HT1080 (cell line): ENCODE measurements around the gene CXorf66. TPM values are rescaled to one million over a fixed set of nuclear protein-coding genes. Genes with fewer than 3 reads are reported as not detected.
"Not testable (repeated sequence)": the region's sequence is repeated elsewhere in the genome, so short reads cannot be mapped to it uniquely, and the experiment has no call there.

Source experiments
- DNase-seq: peaks from one replicate; pipeline ENCODE4 v3.0.0-alpha.2; 2015; ENCODE audit warnings: low read depth
- small RNA-seq: library from RNA; depleted of rRNA; stranded (forward); fragments of <200 nt; gene quantifications from one replicate; pipeline ENCODE3, GENCODE V24; 2014
- total RNA-seq: library from RNA; depleted of rRNA; stranded (reverse); fragments of >200 nt; shearing (Covaris generic); gene quantifications from 2 replicates; pipeline ENCODE4 v1.2.3, GENCODE V29; 2014; rRNA removed

The CXorf66 gene
- total RNA-seq, 1 experiment from 2014 or later: not detected

DNA sequence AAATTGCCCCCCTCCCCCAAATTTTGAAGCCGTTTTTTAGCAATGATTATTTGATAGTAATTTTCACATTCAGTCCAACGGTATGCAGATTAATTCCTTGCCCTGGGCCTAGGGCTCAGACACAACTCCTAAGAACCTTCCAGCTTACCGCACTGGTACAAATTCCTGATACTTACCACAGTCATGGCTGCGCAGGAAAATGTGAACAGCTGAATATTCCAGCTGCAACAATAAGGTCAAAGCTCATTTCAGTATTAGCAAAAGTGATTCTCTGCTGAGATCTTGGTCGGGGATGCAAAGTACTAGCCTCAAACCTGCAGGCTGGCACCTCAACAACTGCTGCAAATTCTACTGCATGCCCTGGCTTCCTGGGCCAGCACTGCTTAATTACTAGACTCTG is 35.4 kb downstream of the CXorf66 start:
- DNase-seq: no peak

DNA sequence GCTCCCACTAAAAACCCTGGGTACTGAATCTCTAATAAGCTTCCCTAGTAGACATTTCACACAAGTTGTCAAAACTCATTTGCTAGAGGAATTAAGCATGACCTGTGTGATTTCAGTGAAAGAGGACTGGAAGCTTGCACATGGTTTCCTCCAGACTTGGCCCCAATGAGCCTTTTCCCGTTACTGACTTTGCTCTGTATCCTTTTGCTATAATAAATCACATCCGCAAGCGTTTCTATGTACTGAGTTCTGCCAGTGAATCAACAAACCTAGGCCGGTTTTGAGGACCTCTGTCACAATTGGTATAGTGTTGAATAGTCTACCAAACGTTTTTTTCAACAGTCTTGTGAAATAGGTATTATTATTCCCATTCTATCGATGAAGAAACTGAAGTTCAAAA is 40.6 kb downstream of the CXorf66 start:
- DNase-seq: no peak

- DNase-seq: no peak
Observed at GRCh38 chrX:139924069-139924695, 41.1 kb downstream of the CXorf66 start.

DNA sequence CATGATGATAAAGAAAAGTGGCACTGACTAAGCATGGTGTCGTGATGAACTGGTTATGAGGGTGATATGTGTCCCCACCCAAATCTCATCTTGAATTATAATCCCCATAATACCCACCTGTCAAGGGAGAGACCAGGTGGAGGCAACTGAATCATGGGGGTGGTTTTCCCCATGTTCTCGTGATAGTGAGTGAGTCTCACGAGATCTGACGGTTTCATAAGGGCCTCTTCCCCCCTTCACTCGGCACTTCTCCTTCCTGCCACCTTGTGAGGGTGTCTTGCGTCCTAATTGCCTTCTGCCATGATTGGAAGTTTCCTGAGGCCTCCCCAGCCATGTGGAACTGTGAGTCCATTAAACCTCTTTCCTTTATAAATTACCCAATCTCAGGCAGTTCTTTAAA is 44.2 kb downstream of the CXorf66 start:
- DNase-seq: not testable (repeated sequence)

DNA sequence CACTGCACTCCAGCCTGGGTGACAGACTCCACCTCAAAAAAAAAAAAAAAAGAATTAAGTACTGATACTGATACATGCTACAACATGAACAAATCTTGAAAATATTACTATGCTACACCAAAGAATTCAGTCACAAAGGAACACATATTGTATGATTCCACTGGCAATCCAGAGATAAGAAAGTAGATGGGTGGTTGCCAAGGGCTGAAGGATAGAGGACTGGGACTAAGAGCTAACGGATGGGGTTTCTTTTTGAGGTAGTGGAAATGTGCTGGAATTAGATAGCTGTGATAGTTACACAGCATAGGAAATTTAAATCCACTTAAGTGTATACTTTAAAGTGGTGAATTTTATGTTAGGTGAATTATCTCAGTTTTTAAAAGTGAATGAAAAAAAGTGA is 45.0 kb downstream of the CXorf66 start:
- no peak for DNase-seq

GRCh38 chrX:139914421-139914820 is 50.9 kb downstream of the CXorf66 start:
- no peak for DNase-seq

DNA sequence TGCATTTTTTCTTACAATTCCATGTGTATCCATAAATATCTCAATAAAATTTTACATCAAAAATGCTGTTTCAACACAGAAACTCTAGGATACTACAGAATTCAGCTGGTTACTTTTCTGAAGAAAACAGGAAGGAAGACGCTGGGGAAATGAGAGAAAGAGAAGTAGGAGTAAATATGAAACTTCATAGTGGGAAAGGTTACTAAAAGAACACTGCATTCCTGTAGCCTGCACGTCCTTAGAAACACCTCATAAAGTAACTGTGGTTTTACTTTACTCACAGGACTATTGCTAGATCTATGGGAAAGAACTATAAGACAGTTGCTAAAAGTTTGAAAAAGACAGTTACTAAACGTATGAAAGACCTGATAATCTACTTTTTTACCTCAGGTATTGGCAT is 55.6 kb downstream of the CXorf66 start:
- DNase-seq: no peak

DNA sequence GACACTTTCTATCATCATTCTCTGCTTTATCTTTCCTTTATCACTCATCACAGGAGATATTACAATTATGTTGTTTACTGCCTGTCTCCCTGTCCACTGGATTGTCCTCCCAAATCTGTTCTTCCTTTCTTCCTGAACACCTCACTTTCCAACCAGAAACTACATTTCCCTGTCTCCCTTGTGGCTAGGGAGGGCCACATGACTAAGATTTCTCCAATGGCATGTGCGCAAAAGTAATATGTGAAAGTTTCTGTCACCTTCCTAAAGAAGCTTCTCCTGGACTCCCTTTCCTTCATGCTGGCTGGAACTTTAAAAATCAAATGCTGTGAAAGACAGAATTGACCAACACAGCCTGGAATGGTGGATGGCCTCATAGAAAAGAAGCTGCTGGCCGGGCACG is 58.2 kb downstream of the CXorf66 start:
- no peak for DNase-seq

DNA sequence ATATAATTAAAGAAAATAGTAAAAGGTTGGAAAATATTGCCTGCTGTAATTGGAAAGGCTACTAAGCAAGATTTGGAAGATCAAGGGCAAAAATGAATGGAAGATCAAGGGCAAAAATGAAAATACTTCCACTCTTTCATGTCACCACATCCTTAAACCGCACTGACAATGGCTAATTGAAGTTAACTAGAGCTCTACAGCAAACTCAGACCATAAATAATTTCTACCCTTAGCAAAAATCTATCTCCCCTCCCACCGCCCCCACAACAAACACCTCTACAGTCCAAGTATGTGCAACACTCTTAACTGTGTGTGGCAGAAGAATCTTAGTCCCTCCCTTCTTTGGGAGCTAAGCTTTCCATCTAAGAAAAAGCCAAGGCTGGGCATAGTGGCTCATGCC is 59.6 kb downstream of the CXorf66 start:
- no peak for DNase-seq

Small RNA genes lying within 50 kb of the gene (small RNA-seq; reads per million reads assigned to genes)
- gene MIR505 (0.52 reads per million, percentile 56 among the genes with 10 or more reads in this experiment), gene RF00425 (0.07 reads per million)

Other genes starting within 250 kb of the CXorf66 start
- 20.9 and 27.0 TPM in 2 replicates for gene ATP11C, start 32.5 kb downstream of the CXorf66 start, total RNA-seq